Stimulated activated memory B cell treated with anti-CD40 and anti-IgM and Interleukin-4, amounts not matched to agents 10 μg/mL and 1 μg/mL and 100 μg/mL, for 72 hours (primary cell): Measurements from ENCODE around the gene SRSF10.
"Not testable (repeated sequence)": the region's sequence is repeated elsewhere in the genome, so short reads cannot be mapped to it uniquely, and the experiment has no call there.

Experiments
- ATAC-seq: fragments of 150-1000 bp; cut with Tn5 transposase; 2 replicates; pipeline ENCODE4 v1.10.0; 2021
- H3K27ac Mint-ChIP-seq: one replicate; pipeline ENCODE4 v1.8.0; 2022; ENCODE audit warnings: mild to moderate bottlenecking, mixed read lengths
- H3K27me3 Mint-ChIP-seq: one replicate; pipeline ENCODE4 v1.8.0; 2022; ENCODE audit warnings: mixed read lengths
- H3K36me3 Mint-ChIP-seq: one replicate; pipeline ENCODE4 v1.8.0; 2022; ENCODE audit warnings: mixed read lengths
- H3K4me1 Mint-ChIP-seq: one replicate; pipeline ENCODE4 v1.8.0; 2022; ENCODE audit warnings: mixed read lengths
- H3K4me3 Mint-ChIP-seq: one replicate; pipeline ENCODE4 v1.8.0; 2022; ENCODE audit warnings: mild to moderate bottlenecking, moderate library complexity, mixed read lengths
- H3K9me3 Mint-ChIP-seq: one replicate; pipeline ENCODE4 v1.8.0; 2022; ENCODE audit warnings: mixed read lengths

Gene SRSF10

GRCh38 chr1:24005163-24005562, 25.0 kb upstream of the SRSF10 start:
- Mint-ChIP-seq H3K4me3 (no peak overlapping the region), H3K27ac (no peak overlapping the region), H3K36me3 (no peaks in the 10 kb centered on the region), H3K27me3 (peaks cover 22% of the 10 kb centered on the region), H3K4me1 (peaks cover 11% of the 10 kb centered on the region), H3K9me3 (no peaks in the 10 kb centered on the region)
- no peak for ATAC-seq

GRCh38 chr1:24004132-24004531, 24.0 kb upstream of the SRSF10 start:
- H3K36me3 Mint-ChIP-seq = no peaks in the 10 kb centered on the region
- H3K4me1 Mint-ChIP-seq = peaks cover 13% of the 10 kb centered on the region
- no peak overlapping the region for H3K4me3 Mint-ChIP-seq
- no peaks in the 10 kb centered on the region for H3K9me3 Mint-ChIP-seq
- peaks cover 12% of the 10 kb centered on the region for H3K27me3 Mint-ChIP-seq
- ATAC-seq = no peak
- H3K27ac Mint-ChIP-seq = no peak overlapping the region

GRCh38 chr1:24003331-24003972, 23.3 kb upstream of the SRSF10 start:
- no peaks in the 10 kb centered on the region for H3K9me3 Mint-ChIP-seq
- peaks cover 12% of the 10 kb centered on the region for H3K27me3 Mint-ChIP-seq
- ATAC-seq = peak; percentile 82
- H3K27ac Mint-ChIP-seq = no peak overlapping the region
- peaks cover 18% of the 10 kb centered on the region for H3K4me1 Mint-ChIP-seq
- H3K36me3 Mint-ChIP-seq = no peaks in the 10 kb centered on the region
- H3K4me3 Mint-ChIP-seq = no peak overlapping the region

GRCh38 chr1:24002695-24003094, 22.6 kb upstream of the SRSF10 start:
- H3K9me3 Mint-ChIP-seq = no peaks in the 10 kb centered on the region
- no peak overlapping the region for H3K27ac Mint-ChIP-seq
- ATAC-seq = no peak
- H3K36me3 Mint-ChIP-seq = no peaks in the 10 kb centered on the region
- H3K4me1 Mint-ChIP-seq = peaks cover 18% of the 10 kb centered on the region
- peaks cover 12% of the 10 kb centered on the region for H3K27me3 Mint-ChIP-seq
- no peak overlapping the region for H3K4me3 Mint-ChIP-seq

GRCh38 chr1:23999156-23999671, 19.1 kb upstream of the SRSF10 start:
- Mint-ChIP-seq H3K4me3 (no peak overlapping the region), H3K27me3 (no peaks in the 10 kb centered on the region), H3K27ac (no peak overlapping the region), H3K9me3 (no peaks in the 10 kb centered on the region), H3K36me3 (no peaks in the 10 kb centered on the region), H3K4me1 (peaks cover 18% of the 10 kb centered on the region)
- ATAC-seq = no peak

- H3K36me3 Mint-ChIP-seq = no peaks in the 10 kb centered on the region
- peaks cover 7% of the 10 kb centered on the region for H3K4me1 Mint-ChIP-seq
- no peaks in the 10 kb centered on the region for H3K9me3 Mint-ChIP-seq
- no peaks in the 10 kb centered on the region for H3K27me3 Mint-ChIP-seq
- no peak for ATAC-seq
- no peak overlapping the region for H3K4me3 Mint-ChIP-seq
- no peak overlapping the region for H3K27ac Mint-ChIP-seq
Measured at GRCh38 chr1:23997812-23998211, 17.7 kb upstream of the SRSF10 start.

GRCh38 chr1:23996700-23997229, 16.6 kb upstream of the SRSF10 start:
- H3K9me3 Mint-ChIP-seq = no peaks in the 10 kb centered on the region
- no peak overlapping the region for H3K4me3 Mint-ChIP-seq
- H3K4me1 Mint-ChIP-seq = peaks cover 11% of the 10 kb centered on the region
- no peaks in the 10 kb centered on the region for H3K36me3 Mint-ChIP-seq
- ATAC-seq = no peak
- no peak overlapping the region for H3K27ac Mint-ChIP-seq
- H3K27me3 Mint-ChIP-seq = no peaks in the 10 kb centered on the region

GRCh38 chr1:23995431-23995837, 15.3 kb upstream of the SRSF10 start:
- H3K27ac Mint-ChIP-seq = no peak overlapping the region
- no peaks in the 10 kb centered on the region for H3K36me3 Mint-ChIP-seq
- ATAC-seq = peak; percentile 48
- no peaks in the 10 kb centered on the region for H3K27me3 Mint-ChIP-seq
- no peaks in the 10 kb centered on the region for H3K9me3 Mint-ChIP-seq
- peaks cover 24% of the 10 kb centered on the region for H3K4me1 Mint-ChIP-seq
- no peak overlapping the region for H3K4me3 Mint-ChIP-seq

- ATAC-seq, H3K9me3 Mint-ChIP-seq, H3K27ac Mint-ChIP-seq, H3K36me3 Mint-ChIP-seq, H3K4me3 Mint-ChIP-seq, H3K27me3 Mint-ChIP-seq: not testable (repeated sequence)
- H3K4me1 Mint-ChIP-seq = peaks cover 22% of the 10 kb centered on the region
Measured at GRCh38 chr1:23992011-23992410, 11.9 kb upstream of the SRSF10 start.

- H3K27ac Mint-ChIP-seq = no peak overlapping the region
- no peaks in the 10 kb centered on the region for H3K27me3 Mint-ChIP-seq
- peaks cover 22% of the 10 kb centered on the region for H3K4me1 Mint-ChIP-seq
- H3K4me3 Mint-ChIP-seq = no peak overlapping the region
- no peak for ATAC-seq
- H3K36me3 Mint-ChIP-seq = no peaks in the 10 kb centered on the region
- H3K9me3 Mint-ChIP-seq = no peaks in the 10 kb centered on the region
Measured at GRCh38 chr1:23989263-23989662, 9.1 kb upstream of the SRSF10 start.

GRCh38 chr1:23987038-23987437, 6.9 kb upstream of the SRSF10 start:
- not testable (repeated sequence) for H3K27me3 Mint-ChIP-seq, ATAC-seq, H3K9me3 Mint-ChIP-seq, H3K4me3 Mint-ChIP-seq, H3K27ac Mint-ChIP-seq, H3K36me3 Mint-ChIP-seq
- H3K4me1 Mint-ChIP-seq = peaks cover 21% of the 10 kb centered on the region

GRCh38 chr1:23984417-23985186, 4.5 kb upstream of the SRSF10 start:
- no peak for ATAC-seq
- H3K9me3 Mint-ChIP-seq = no peaks in the 10 kb centered on the region
- H3K4me3 Mint-ChIP-seq = no peak overlapping the region
- H3K27ac Mint-ChIP-seq = no peak overlapping the region
- H3K36me3 Mint-ChIP-seq = no peaks in the 10 kb centered on the region
- H3K27me3 Mint-ChIP-seq = no peaks in the 10 kb centered on the region
- peaks cover 8% of the 10 kb centered on the region for H3K4me1 Mint-ChIP-seq

- Mint-ChIP-seq H3K27me3 (no peaks in the 10 kb centered on the region), H3K9me3 (no peaks in the 10 kb centered on the region), H3K36me3 (peaks cover 12% of the 10 kb centered on the region), H3K4me1 (peaks cover 44% of the 10 kb centered on the region), H3K4me3 (peak overlapping the region; percentile 85), H3K27ac (peak overlapping the region; percentile 91)
- ATAC-seq = peak; percentile 72
Measured at GRCh38 chr1:23980728-23981070, 572 bp upstream of the SRSF10 start.

- Mint-ChIP-seq H3K27ac (peak overlapping the region; percentile 91), H3K36me3 (peaks cover 19% of the 10 kb centered on the region), H3K27me3 (no peaks in the 10 kb centered on the region), H3K9me3 (no peaks in the 10 kb centered on the region), H3K4me1 (peaks cover 53% of the 10 kb centered on the region), H3K4me3 (peak overlapping the region; percentile 85)
- no peak for ATAC-seq
Measured at GRCh38 chr1:23979387-23979880, 693 bp downstream of the SRSF10 start.

- Mint-ChIP-seq H3K9me3 (no peaks in the 10 kb centered on the region), H3K4me1 (peaks cover 59% of the 10 kb centered on the region), H3K4me3 (peak overlapping the region; percentile 85), H3K36me3 (peaks cover 25% of the 10 kb centered on the region), H3K27me3 (no peaks in the 10 kb centered on the region), H3K27ac (peak overlapping the region; percentile 91)
- ATAC-seq = no peak
Measured at GRCh38 chr1:23978805-23979204, 1.3 kb downstream of the SRSF10 start.

- ATAC-seq = no peak
- H3K36me3 Mint-ChIP-seq = peaks cover 25% of the 10 kb centered on the region
- no peaks in the 10 kb centered on the region for H3K9me3 Mint-ChIP-seq
- peak overlapping the region; percentile 91 for H3K27ac Mint-ChIP-seq
- H3K4me3 Mint-ChIP-seq = peak overlapping the region; percentile 85
- H3K4me1 Mint-ChIP-seq = peaks cover 60% of the 10 kb centered on the region
- H3K27me3 Mint-ChIP-seq = no peaks in the 10 kb centered on the region
Measured at GRCh38 chr1:23977854-23978191, 2.3 kb downstream of the SRSF10 start.
